Measurements from ENCODE around the gene COX19.
"Not testable (repeated sequence)": the region's sequence is repeated elsewhere in the genome, so short reads cannot be mapped to it uniquely, and the experiment has no call there.

COX19 gene

DNA sequence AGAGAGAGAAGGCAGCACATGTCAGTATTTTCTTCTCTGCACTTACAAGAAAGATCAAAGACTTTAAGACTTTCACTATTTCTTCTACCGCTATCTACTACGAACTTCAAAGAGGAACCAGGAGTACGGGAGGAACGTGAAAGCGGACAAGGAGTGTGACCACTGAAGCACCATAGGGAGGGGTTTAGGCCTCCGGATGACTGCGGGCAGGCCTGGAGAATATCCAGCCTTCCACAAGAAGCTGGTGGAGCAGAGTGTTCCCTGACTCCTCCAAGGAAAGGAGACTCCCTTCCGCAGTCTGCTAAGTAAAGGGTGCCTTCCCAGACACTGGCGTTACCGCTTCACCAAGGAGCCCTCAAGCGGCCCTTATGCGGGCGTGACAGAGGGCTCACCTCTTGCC, 14.4 kb downstream of the COX19 start:
- not testable (repeated sequence) for DNase-seq (ENCODE audit: low spot score)

DNA sequence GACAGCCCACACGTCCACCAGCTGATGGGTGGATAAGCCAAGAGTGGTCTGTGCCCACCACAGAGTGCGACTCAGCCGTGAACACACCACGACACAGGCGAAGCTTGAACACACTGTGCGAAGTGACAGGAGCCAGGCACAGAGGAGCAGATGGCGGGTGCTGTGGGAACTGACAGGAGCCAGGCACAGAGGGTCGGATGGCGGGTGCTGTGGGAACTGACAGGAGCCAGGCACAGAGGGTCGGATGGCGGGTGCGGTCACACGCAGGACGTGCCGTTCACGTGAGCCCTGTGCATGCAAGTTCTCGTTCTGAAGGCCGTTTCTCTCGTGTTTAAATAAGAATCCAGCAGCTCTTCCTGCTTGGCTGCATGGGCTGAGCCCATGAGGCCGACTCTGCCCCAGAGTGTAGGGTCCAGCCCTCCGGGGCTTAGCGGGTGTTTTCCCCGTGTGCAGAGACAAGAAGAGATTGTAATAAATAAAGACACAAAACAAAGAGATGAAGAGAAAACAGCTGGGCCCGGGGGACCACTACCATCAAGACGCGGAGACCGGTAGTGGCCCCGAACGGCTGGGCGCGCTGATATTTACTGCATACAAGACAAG, 15.0 kb downstream of the COX19 start:
- no peak for DNase-seq (ENCODE audit: low spot score)

DNA sequence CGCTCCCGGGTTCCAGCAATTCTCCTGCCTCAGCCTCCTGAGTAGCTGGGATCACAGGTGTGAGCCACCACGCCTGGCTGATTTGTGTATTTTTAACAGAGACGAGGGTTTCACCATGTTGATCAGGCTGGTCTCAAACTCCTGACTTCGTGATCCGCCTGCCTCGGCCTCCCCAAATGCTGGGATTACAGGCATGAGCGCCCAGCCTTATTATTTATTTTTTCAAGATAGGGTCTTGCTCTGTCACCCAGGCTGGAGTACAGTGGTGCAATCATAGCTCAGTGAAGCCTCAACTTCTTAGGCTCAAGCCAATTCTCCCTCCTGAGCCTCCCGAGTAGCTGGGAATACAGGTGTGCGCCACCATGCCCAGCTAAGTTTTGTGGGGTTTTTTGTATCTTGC, 15.6 kb downstream of the COX19 start:
- not testable (repeated sequence) for DNase-seq (ENCODE audit: low spot score)

DNA sequence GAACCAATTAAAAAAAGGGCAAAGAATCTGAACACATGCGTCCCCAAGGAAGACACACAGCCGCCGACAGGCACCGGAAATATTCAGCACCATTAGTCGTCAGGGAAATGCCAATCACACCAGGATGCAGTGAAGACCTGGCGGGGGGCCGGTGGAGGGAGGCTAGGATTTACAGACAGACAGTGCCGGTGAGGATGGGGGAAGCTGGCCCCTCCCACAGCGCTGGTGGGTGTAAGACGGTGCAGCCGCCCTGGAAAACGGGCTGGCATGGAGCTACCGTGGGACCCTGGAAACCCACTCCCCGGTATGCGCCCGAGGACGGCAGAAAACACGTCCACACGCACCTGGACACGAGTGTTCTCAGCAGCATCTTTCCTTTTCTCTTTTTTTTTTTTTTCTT, 16.1 kb downstream of the COX19 start:
- no peak for DNase-seq (ENCODE audit: low spot score)

DNA sequence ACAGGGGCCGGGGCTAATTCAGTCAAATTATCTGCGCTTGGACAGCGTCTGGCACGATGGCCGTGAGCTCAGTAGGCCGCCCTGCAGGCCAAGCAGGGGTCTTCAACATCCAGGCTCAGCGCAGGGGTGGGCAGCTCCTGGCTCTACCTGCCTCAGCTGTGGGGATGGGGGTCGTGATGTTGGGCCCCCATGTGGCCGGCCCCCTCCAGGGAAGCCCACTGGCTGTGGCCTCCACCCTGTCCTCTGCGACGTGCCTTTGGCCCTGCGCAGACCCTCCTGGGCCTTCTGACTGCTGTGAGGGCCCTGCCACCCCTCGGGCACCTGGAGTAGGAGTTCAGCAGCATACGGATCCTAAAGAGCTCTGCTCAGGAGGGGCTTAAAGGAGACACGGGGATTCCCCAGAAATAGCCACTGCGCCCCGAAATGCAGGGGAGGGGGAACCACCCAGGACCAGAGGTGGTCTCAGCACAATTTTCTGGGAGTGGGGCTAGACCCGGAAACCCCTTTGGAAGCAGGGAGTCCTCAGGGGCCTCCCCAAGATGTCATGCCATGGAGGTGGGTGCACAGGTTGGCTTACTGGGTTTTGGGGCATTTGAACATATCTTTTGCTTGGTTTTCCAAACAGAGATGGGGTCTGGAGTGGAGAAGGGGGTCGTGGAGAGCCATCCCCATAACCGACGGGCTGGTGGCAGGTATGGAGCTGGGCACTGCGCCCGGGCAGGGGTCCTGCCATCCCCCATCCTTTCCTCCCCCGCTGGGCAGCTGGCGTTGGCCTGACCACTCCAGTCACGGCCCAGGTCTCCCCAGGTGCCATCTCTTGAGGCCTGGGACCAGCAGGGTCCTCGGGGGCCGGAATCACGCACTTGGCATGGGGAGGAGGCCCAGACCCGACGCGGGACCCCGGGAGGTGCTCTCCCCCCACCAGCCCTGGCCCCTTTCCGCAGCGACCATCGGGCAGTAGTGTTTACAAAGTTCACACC, 16.8 kb downstream of the COX19 start:
- no peak for DNase-seq (ENCODE audit: low spot score)

DNA sequence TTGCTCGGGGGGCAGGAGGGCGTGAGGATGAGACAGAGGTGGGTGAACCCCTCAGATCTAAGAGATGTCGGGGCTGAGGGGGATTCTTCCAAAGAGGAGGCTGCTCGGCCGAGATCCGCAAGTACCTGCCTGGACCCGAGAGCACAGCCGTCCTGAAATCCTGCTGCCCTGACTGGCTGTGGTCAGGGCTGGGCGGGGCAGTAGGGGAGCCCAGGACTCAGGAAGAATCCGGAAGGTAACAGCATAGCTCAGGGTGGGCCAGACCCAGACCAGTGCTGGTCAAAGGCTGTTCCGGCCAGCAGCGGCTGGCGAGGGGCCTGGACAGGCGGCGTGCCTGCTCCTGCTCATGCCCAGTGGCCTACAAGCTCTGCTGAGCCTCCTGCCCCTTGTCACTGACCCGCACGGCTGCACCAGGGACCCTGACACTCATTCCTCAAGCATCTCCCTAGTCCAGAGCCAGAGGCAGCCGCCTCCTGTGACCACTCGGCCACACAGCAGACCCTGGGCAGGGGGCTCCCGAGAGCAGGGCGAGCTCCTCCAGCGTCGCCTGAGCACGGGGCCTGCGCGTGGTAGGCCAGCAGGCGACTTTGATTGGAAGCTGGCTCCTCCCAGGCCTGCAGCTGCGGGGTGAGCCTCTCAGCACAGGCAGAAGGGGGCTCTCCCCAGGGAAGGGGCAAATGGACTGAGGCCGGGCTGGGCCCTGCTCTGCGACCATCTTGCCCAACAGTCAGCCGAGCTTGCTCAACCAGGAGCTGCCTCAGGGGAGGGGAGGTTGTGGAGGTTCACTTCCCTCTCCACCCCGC, 17.7 kb downstream of the COX19 start:
- DNase-seq (ENCODE audit: low spot score), result no peak

DNA sequence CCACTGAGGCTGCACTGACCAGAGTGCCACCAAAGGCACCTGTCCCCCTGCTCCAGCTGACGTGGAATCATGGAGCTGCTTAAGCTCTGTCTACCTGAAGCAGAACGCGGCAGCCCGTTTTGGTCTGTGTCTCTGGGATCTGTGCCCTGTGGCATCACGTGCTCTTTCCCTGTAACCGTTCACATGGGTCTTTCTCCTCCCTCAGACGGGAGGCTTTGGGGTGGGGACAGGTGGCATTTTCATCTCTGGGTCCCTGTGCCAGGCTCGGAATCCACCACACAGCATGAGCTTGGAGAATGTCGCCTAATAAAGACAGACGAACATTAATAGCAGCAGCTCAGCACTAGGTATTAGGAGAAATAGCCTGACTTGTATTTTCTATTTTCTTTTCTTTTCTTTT, 19.3 kb downstream of the COX19 start:
- DNase-seq (ENCODE audit: low spot score), result no peak

DNA sequence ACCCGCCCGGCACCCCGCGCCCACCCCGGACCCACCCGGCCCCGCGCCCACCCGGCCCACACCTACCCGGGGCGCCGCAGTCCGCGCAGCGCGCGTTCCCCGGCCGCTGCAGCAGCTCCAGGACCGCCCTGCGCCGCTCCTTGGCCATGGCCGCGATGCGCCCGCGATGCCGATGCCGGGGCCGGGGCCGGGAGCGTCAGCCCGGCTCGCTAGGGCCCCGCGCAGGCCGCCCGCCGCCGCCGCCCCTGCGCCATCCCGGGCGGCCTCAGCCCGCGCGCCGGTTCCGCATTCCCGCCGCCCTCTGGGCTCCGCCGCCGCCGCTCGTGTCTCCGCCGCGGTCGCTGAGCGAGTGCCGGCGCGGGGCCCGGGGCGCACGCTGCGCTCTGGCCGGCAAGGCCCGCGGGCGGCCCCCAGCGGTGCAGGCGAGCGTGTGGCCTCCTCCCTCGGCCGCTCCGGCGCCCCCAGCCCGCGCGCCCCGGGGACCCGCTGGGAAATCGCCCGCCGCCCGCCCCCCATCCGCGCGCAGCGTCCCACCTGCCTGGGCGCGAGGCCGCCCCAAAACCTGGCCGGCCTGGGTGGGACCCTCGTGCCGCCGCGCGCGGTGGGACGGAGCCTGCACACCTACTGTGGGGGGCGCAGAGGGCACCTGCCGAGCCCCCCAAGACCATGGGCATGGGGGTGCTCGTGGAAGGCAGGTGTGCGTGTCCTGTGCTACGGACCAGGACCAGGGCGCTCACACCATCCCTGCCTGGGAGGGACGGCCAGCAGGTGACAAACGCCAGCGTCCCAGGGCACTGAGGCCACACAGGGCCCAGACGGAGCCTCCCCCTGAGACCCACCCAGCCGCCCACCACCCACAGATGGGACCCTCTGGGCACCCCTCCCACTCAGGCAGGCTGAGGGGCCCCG, 20.8 kb downstream of the COX19 start, which contains the start of gene ADAP1:
ADAP1 (minus strand) TSS at position 351 of the 909 bp plus-strand sequence; CDS start at position 148, 203 bp downstream.
- DNase-seq (ENCODE audit: low spot score), result no peak

DNA sequence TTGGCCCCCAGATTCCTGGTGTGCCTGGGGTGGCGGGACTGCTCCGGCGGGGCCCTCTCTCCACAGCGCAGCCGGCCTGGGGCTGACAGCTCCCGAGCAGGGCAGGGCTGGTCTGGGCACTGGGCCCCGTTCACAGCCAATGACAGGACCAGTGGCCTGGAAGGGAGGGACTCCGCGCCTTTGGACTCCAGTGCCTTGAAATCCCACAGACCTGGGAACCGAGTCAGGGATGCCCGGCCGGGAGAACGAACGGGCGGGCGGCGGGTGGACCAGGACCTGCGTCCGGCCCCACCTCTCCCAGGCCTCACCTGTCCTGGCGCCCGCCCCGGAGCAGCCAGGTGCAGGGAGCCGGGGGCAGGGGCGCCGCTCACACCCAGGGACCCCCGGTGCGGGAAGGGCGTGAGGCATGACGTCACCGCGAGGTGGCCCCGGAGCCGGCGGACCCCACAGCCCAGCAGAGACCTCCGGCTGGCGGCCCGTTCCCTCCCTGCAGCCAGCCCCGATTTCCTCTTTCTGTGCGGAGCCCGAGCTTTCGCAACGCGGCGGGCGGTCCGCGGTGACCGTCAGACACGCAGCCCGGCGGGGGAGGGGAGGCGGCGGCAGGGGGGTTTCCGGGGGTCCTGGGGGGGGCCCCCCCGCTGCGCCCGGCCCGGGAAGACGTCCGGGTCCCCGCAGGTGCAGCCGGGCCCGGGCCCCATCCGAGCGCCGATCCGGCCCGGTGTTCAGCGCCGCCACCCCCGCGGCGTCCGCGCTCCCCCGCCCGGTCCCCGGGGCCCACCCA, 21.6 kb downstream of the COX19 start:
- DNase-seq (ENCODE audit: low spot score), result no peak

DNA sequence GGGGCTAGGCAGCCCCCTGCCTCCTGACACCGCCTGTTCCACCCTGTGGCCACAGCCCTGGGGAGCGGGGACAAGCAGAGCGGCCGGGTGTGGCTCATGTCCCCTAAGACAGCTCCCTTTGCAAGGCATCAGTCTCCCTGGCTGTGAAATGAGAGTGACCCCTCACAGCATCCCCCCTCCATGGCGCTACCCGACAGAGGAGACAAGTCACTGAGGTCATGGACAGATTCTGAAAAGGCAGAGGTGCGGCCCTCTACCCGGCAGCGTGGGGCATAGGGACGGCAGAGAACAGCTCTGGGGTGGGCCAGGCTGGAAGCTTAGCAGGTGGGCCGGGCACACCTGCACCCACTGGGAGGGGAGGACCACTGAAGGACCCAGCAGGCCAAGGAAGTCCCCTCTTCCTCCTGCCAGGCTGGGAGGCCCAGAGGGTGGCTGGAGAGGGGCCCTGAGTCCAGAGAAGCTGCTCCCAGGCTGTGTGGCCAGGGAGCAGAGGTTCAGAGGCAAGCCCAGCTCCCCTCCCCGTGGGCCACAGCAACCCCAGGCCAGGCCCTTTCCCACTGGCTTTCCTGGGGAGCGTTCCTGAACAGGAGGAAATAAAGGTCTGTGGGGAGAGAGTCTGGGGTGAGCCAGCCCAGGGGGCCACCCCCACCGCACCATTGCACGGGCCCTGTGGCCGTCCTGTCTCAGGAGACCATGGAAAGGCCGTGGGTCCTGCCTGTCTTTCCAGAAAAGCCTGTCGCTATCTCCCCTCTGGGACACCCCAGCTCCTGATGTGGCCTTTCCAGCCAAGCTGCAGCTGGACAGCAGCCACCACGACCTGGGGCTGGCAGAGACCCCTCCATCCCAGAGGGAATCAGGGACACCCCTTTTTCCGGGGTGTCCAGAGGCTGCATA, 22.6 kb downstream of the COX19 start:
- DNase-seq (ENCODE audit: low spot score), result no peak

DNA sequence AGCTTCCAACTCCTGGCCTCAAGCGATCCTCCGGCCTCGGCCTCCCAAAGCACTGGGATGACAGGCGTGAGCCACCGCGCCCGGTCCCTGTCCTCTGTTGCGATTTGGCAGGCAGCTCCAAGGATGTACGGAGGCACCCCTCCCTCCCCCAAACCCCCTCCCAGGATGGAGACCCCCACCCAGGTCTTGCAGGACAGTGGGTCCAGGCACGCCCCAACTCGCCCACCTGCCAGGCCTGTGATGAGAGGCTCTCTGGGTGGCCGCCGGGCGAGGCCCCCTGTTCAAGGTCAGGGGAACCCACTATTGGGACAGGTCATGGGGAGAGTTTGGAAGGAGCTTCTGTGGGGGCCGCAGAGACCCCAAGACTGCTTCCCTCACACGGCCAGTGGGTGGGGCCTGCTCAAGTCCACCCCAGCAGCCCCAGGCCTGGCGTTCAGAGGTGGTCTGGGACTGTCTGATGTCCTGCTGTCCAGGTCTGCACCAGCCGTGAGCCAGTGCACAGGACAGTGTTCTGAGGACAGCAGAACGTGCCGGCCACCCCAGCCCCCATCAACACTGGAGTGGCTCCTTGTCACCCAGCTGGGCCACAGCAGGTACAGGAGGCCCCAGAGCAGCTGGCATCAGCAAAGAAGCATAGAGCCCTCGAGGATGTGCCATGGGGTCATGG, 23.3 kb downstream of the COX19 start:
- no peak for DNase-seq (ENCODE audit: low spot score)

DNA sequence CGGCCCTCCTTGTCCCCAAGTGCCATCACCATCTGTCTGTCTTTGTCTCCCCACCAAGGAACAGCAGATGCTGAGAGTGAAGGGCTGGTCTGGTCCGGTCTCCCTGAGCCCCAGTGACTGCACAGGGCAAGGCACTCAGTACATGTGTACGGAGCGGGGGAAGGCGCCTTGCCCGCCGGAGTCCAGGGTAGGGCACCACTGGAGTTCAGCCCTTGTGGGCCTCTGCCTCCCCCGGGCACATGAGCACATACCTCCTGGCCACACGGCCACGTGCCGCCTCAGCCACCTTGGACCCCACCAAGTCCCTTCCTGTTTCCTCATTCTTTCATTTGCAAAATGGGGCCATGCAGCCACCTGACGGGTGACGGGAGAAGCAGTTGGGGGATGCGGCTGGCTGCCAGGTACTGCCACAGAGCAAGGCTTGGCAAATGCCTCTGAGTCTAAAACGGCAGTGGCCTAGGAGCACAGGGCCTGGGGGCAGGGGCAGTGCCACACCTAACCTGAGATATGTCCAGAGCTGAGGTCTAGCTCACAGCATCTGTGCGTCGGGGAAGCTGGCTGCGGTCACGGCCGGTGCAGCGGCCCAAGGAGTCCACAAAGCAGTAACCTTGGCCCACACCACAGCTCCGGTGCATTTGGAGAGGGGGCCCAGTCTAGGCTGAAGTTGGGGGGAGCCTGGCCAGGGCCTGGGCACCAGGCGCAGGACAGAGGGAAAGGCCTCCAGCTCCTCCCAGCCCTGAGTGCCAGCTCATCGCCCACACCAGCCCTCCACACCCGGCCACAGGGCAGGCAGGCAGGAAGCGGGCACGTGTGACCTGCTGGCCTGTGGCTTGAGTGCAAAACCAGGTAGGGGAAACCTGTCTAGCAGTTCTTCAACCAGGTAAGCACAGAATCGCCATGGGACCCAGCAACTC, 26.1 kb downstream of the COX19 start:
- DNase-seq (ENCODE audit: low spot score), result no peak

DNA sequence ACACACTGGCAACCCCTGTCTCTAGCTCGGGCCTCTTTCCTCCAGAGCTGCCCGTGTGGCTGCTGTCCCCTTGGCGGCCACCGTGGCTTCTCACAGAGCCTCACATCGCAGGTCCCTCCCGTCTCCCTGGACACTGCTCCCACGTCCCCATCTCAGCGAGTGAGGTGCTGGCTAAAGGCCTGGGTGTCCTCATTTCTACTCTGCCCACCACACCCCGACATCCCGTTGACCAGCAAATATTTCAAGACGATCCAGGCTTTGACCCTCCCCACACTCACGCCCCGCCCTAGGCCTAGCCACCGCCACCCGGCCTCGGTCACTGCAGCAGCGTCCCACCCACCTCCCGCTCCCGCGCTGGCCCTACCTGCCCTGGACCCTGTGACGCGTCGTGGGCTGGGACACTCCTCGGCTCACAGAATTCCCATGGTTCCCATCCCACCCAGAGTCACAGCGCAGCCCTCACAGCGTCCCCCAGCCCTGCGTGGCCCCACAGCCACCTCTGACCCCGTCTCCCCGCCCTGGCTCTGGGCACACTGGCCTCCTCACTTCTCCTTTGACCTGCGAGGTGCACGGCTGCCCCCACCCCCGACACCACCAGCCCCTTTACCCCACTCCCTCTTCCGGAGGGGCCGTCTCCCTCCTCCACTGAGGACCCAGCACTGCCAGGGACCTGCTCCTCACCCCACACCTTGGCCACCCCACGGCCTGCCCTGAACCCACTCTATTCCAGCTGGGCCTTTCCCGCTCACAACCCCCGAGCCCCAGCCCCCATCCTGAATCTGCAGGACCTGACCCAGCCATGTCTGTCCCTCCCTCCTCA, 27.7 kb downstream of the COX19 start:
- DNase-seq (ENCODE audit: low spot score), result no peak

DNA sequence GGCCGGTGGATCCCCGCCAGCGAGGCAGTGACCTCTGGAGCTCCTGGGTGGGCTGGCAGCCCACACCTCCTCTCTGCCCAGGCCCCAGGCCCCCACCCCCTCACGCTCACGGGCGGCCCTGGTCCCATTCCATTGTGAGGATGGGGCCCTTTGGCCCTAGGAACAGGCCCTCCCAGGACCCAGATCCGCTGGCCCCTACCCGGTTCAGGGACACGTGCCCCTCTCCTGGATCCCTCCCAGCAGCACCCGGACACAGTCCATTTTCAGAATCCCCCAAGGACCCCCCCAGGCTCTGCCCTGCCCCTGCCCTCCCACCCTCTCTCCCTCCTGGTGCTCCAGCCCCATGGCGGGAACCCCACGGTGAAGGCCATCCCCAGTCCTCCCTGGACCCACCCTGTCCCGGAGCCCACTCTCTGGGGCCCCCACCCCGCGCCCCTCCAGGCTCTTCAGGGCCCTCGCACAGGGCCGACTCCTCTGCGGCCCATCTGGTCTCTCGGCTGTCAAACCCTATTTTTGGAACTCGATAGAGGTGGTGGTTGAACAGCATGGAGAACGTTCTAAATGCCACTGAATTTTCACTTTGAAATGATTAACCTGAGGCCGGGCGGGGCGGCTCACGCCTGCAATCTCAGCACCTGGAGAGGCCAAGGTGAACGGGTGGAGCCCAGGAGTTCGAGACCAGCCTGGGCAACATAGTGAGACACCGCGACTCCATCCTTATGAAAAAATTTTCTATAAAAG, 28.9 kb downstream of the COX19 start:
- no peak for DNase-seq (ENCODE audit: low spot score)

DNA sequence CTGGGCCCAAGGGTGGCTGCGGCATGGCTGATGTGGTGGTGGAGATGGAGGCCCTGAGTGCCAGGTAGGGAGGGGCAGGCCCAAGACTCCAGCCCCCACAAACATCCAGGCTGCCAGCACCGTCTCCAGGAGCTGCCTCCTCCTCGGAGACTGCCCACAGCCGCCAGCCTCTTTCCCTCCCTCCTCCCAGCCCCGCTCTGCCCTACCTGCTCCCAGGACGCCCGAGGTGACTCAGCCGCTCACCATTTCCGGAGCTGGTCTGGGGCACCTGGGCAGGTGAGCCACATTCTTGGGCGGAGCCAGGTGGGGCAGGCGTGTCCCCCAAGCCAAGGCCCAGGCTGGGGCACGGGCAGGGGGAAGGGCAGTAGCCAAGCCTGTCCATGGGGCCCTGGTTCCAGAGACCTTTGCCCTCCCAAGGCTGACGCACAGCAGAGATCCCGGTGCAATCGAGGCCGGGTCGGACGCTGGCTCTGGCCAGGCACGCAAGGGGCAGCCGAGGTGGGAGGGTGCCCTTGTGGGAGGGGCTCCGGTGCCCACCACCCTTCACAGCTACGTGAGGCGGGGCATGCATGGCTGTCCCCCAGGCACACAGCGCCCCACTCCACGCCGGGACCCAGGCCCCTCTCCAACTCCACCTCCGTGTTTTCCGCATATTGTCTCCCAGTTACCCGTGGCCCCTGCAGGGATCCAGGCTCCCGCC, 29.6 kb downstream of the COX19 start:
- no peak for DNase-seq (ENCODE audit: low spot score)

DNA sequence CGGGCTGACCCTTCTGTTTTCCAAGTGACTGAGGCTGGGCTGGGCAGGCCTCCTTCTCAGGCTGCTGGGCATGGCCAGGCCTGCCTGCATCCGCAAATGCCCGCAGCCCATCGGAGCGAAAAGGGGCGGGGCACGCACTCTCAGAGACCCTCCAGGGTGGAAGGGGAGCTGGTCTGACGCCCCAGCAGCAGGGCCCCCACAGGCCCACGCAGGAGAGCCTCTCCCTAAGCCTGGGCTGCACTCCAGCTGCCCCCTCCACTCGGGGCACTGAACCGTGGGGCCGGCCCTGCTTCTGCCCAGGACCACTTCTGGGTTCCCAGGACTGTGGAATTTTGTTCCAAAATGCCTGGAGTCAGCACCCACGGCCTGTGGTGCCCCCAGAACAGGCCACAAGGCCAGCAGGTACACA, 30.2 kb downstream of the COX19 start:
- no peak for DNase-seq (ENCODE audit: low spot score)

All from COLO829 (cell line).